Measurements from ENCODE around the gene LRPPRC.
A peak's percentile ranks its signal among the peaks of the same experiment; 100 is the strongest.
"Not testable (repeated sequence)": the region's sequence is repeated elsewhere in the genome, so short reads cannot be mapped to it uniquely, and the experiment has no call there.

Gene LRPPRC

GRCh38 chr2:43995733-43996533 lies at the start of gene LRPPRC:
LRPPRC (minus strand) TSS chr2:43995989; CDS start chr2:43995947, 42 bp downstream.
- peak within 1 kb of the TSS; percentile 85 for H3K4me3 Mint-ChIP-seq
- no peaks in the 10 kb centered on the region for H3K27me3 Mint-ChIP-seq (ENCODE audit: low read depth)
- H3K36me3 Mint-ChIP-seq (ENCODE audit: low read depth), result peaks cover 36% of the 10 kb centered on the region
- peaks cover 31% of the 10 kb centered on the region for H3K4me1 Mint-ChIP-seq (ENCODE audit: low read depth)
- H3K9me3 Mint-ChIP-seq, result no peaks in the 10 kb centered on the region
- peak within 1 kb of the TSS; percentile 95 for H3K27ac Mint-ChIP-seq
- DNase-seq (ENCODE audit: low spot score), result peak; percentile 90

GRCh38 chr2:44045061-44045460 lies 49.3 kb upstream of the LRPPRC start:
- Mint-ChIP-seq H3K36me3 (ENCODE audit: low read depth) (no peaks in the 10 kb centered on the region), H3K27me3 (ENCODE audit: low read depth) (peaks cover 2% of the 10 kb centered on the region), H3K9me3 (no peaks in the 10 kb centered on the region), H3K27ac (no peak overlapping the region), H3K4me1 (ENCODE audit: low read depth) (peaks cover 3% of the 10 kb centered on the region), H3K4me3 (no peak overlapping the region)
- DNase-seq (ENCODE audit: low spot score), result no peak

- peaks cover 3% of the 10 kb centered on the region for H3K4me1 Mint-ChIP-seq (ENCODE audit: low read depth)
- peaks cover 2% of the 10 kb centered on the region for H3K27me3 Mint-ChIP-seq (ENCODE audit: low read depth)
- H3K27ac Mint-ChIP-seq, result no peak overlapping the region
- no peaks in the 10 kb centered on the region for H3K36me3 Mint-ChIP-seq (ENCODE audit: low read depth)
- DNase-seq (ENCODE audit: low spot score), result peak; percentile 78
- no peak overlapping the region for H3K4me3 Mint-ChIP-seq
- H3K9me3 Mint-ChIP-seq, result no peaks in the 10 kb centered on the region
Measured at GRCh38 chr2:44044281-44044720, 48.5 kb upstream of the LRPPRC start.

- Mint-ChIP-seq H3K9me3 (no peaks in the 10 kb centered on the region), H3K27ac (no peak overlapping the region), H3K4me3 (no peak overlapping the region), H3K36me3 (ENCODE audit: low read depth) (no peaks in the 10 kb centered on the region), H3K27me3 (ENCODE audit: low read depth) (peaks cover 5% of the 10 kb centered on the region), H3K4me1 (ENCODE audit: low read depth) (peaks cover 3% of the 10 kb centered on the region)
- no peak for DNase-seq (ENCODE audit: low spot score)
Measured at GRCh38 chr2:44040365-44040764, 44.6 kb upstream of the LRPPRC start.

GRCh38 chr2:44038277-44038676 lies 42.5 kb upstream of the LRPPRC start:
- Mint-ChIP-seq H3K36me3 (ENCODE audit: low read depth) (no peaks in the 10 kb centered on the region), H3K4me1 (ENCODE audit: low read depth) (no peaks in the 10 kb centered on the region), H3K27ac (no peak overlapping the region), H3K4me3 (no peak overlapping the region), H3K9me3 (no peaks in the 10 kb centered on the region), H3K27me3 (ENCODE audit: low read depth) (peaks cover 8% of the 10 kb centered on the region)
- DNase-seq (ENCODE audit: low spot score), result no peak

GRCh38 chr2:44037221-44037620 lies 41.4 kb upstream of the LRPPRC start:
- Mint-ChIP-seq H3K27ac (no peak overlapping the region), H3K9me3 (no peaks in the 10 kb centered on the region), H3K27me3 (ENCODE audit: low read depth) (peaks cover 6% of the 10 kb centered on the region), H3K4me3 (no peak overlapping the region), H3K4me1 (ENCODE audit: low read depth) (no peaks in the 10 kb centered on the region), H3K36me3 (ENCODE audit: low read depth) (no peaks in the 10 kb centered on the region)
- DNase-seq (ENCODE audit: low spot score), result no peak

- Mint-ChIP-seq H3K27ac (no peak overlapping the region), H3K4me1 (ENCODE audit: low read depth) (no peaks in the 10 kb centered on the region), H3K4me3 (no peak overlapping the region), H3K36me3 (ENCODE audit: low read depth) (no peaks in the 10 kb centered on the region), H3K27me3 (ENCODE audit: low read depth) (peaks cover 21% of the 10 kb centered on the region), H3K9me3 (no peaks in the 10 kb centered on the region)
- no peak for DNase-seq (ENCODE audit: low spot score)
Measured at GRCh38 chr2:44033947-44034346, 38.2 kb upstream of the LRPPRC start.

- DNase-seq (ENCODE audit: low spot score); H3K4me1 Mint-ChIP-seq (ENCODE audit: low read depth); H3K4me3 Mint-ChIP-seq; H3K9me3 Mint-ChIP-seq; H3K27ac Mint-ChIP-seq; H3K36me3 Mint-ChIP-seq (ENCODE audit: low read depth): not testable (repeated sequence)
- H3K27me3 Mint-ChIP-seq (ENCODE audit: low read depth), result peaks cover 15% of the 10 kb centered on the region
Measured at GRCh38 chr2:44027076-44027475, 31.3 kb upstream of the LRPPRC start.

- Mint-ChIP-seq H3K4me3 (no peak overlapping the region), H3K36me3 (ENCODE audit: low read depth) (no peaks in the 10 kb centered on the region)
Measured at GRCh38 chr2:44016282-44016681, 20.5 kb upstream of the LRPPRC start.

GRCh38 chr2:44015239-44015638 lies 19.4 kb upstream of the LRPPRC start:
- DNase-seq (ENCODE audit: low spot score), result no peak
- Mint-ChIP-seq H3K27ac (no peak overlapping the region), H3K9me3 (no peaks in the 10 kb centered on the region), H3K4me3 (no peak overlapping the region), H3K4me1 (ENCODE audit: low read depth) (peaks cover 3% of the 10 kb centered on the region), H3K36me3 (ENCODE audit: low read depth) (no peaks in the 10 kb centered on the region), H3K27me3 (ENCODE audit: low read depth) (peaks cover 2% of the 10 kb centered on the region)

More at GRCh38 chr2:44016282-44016681, 20.5 kb upstream of the LRPPRC start:
- no peak overlapping the region for H3K27ac Mint-ChIP-seq
- peaks cover 2% of the 10 kb centered on the region for H3K27me3 Mint-ChIP-seq (ENCODE audit: low read depth)
- no peaks in the 10 kb centered on the region for H3K9me3 Mint-ChIP-seq
- peak; percentile 19 for DNase-seq (ENCODE audit: low spot score)
- H3K4me1 Mint-ChIP-seq (ENCODE audit: low read depth), result peaks cover 3% of the 10 kb centered on the region

- not testable (repeated sequence) for DNase-seq (ENCODE audit: low spot score); H3K9me3 Mint-ChIP-seq; H3K27ac Mint-ChIP-seq; H3K36me3 Mint-ChIP-seq (ENCODE audit: low read depth); H3K4me1 Mint-ChIP-seq (ENCODE audit: low read depth); H3K27me3 Mint-ChIP-seq (ENCODE audit: low read depth); H3K4me3 Mint-ChIP-seq
Measured at GRCh38 chr2:44013205-44013604, 17.4 kb upstream of the LRPPRC start.

- H3K36me3 Mint-ChIP-seq (ENCODE audit: low read depth), result no peaks in the 10 kb centered on the region
- no peak overlapping the region for H3K4me3 Mint-ChIP-seq
- no peak overlapping the region for H3K27ac Mint-ChIP-seq
- no peak for DNase-seq (ENCODE audit: low spot score)
- peaks cover 8% of the 10 kb centered on the region for H3K4me1 Mint-ChIP-seq (ENCODE audit: low read depth)
- H3K9me3 Mint-ChIP-seq, result no peaks in the 10 kb centered on the region
- peaks cover 8% of the 10 kb centered on the region for H3K27me3 Mint-ChIP-seq (ENCODE audit: low read depth)
Measured at GRCh38 chr2:44010266-44010665, 14.5 kb upstream of the LRPPRC start.

GRCh38 chr2:44009136-44009735 lies 13.4 kb upstream of the LRPPRC start:
- peaks cover 8% of the 10 kb centered on the region for H3K4me1 Mint-ChIP-seq (ENCODE audit: low read depth)
- no peak overlapping the region for H3K4me3 Mint-ChIP-seq

GRCh38 chr2:44005846-44006245 lies 10.1 kb upstream of the LRPPRC start:
- DNase-seq (ENCODE audit: low spot score), result no peak
- Mint-ChIP-seq H3K36me3 (ENCODE audit: low read depth) (no peaks in the 10 kb centered on the region), H3K4me3 (no peak overlapping the region), H3K4me1 (ENCODE audit: low read depth) (peaks cover 5% of the 10 kb centered on the region), H3K27me3 (ENCODE audit: low read depth) (peaks cover 20% of the 10 kb centered on the region), H3K9me3 (no peaks in the 10 kb centered on the region), H3K27ac (no peak overlapping the region)

More at GRCh38 chr2:44009136-44009735, 13.4 kb upstream of the LRPPRC start:
- DNase-seq (ENCODE audit: low spot score), result no peak
- Mint-ChIP-seq H3K36me3 (ENCODE audit: low read depth) (no peaks in the 10 kb centered on the region), H3K27ac (no peak overlapping the region), H3K9me3 (no peaks in the 10 kb centered on the region), H3K27me3 (ENCODE audit: low read depth) (peaks cover 8% of the 10 kb centered on the region)

All from T-helper 2 cell treated with Interferon-gamma antibody and Interleukin-4, amounts not matched to agents 5 μg/mL and 100 μg/mL, for 36 hours (primary cell).